ENCODE measurements around the gene MTCP1.

Gene MTCP1, protein sequence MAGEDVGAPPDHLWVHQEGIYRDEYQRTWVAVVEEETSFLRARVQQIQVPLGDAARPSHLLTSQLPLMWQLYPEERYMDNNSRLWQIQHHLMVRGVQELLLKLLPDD

DNA sequence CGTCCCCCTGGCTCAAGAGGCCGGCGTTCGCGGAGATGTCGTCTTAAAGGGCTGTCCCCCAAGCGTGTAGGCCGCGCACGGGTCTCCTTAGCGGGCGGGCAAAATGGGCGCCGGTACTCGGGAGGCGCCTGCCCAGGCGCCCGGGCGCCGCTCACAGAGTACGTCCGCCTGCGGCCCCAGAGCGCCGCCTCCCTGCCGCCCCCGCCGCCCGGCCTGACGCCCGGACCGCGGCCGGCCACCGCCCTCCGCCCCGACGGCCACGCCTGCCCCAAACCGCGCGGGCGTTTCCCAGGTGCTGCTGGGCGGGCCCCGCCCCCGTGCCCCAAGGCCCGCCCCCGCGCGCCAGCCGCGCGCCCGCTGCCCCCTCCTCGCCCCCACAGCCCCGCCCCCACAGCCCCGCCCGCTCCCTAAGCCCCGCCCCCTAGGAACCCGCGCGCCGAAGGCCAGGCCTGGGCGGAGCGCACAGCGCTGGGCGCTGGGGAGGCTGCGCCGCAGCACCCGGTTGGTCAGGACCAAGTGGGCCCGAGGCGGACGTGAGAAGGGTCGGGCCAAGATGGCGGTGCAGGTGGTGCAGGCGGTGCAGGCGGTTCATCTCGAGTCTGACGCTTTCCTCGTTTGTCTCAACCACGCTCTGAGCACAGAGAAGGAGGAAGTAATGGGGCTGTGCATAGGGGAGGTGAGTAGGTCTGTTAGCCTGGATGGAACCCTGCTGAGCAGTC lies at the start of gene MTCP1, which contains the start of the genes BRCC3 and CMC4:
MTCP1 (minus strand) TSS at position 162 of the 719 bp plus-strand sequence. CDS start 5,126 bp downstream, outside the sequence.
BRCC3 (plus strand) TSS at position 534 of the 719 bp plus-strand sequence; CDS start at position 554, 20 bp downstream.
CMC4 (minus strand) TSS at position 162 of the 719 bp plus-strand sequence. CDS start 7,113 bp downstream, outside the sequence.
- DNase-seq = peak; percentile 68

DNA sequence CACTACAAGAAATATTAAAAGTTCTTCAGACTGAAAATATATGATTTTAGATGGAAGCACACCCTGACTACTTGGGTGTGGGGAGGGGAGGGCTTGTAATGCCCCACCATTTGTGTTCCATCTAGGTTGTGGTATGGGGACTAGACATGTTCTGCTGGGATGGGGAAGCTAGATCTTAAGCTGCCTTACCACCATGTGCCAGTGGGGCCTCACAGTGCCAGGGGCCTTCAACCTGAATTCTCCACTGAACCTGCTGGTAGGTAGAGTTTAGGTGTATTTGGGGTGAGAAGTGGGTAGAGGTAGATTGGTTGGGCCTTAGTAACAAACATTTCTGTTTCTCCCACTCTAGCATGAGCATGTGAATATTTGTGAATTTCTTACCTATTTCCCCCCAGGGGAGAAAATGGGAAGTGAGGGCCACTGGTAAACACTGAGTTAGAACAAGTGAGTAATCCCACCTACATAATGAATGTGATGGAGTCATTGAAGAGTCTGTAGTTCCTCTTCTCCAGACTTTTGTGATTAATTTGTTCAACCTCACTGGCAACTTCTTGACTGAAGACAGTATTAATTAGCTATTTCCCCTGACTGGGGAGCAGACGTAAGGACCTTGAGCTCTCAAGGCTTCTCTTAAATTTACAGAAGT lies 44.4 kb upstream of the MTCP1 start:
- no peak for DNase-seq

DNA sequence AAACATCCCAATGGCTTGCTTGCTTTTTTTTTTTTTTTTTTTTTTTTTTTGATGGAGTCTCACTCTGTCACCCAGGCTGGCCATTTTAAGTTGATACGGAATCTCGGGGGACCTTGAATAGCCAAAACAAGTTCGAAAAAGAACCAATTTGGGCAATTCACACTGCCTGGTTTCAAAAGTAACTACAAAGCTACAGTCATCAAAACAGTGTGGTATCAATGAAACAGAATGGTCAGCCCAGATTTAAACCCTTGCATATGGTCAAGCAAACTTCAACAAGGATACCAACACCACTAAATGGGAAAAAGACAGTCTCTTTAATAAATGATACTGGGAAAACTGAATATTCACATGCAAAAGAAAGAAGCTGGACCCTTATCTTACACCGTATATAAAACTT lies 42.2 kb upstream of the MTCP1 start:
- no peak for DNase-seq

DNA sequence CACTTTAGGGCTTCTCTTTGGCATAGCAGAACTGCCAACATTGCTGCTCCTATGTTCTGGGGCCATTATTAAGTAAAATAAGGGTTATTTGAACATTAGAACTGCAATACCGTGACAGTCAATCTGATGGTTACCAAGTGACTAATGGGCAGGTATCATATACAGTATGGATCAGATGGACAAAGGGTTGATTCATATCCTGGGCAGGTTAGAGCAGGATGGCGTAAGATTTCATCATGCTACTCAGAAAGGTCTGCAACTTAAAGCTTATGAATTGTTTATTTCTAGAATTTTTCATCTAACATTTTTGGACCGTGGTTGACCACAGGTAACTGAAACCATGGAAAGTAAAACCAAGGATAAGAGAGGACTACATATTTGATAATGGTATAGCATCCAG lies 41.2 kb upstream of the MTCP1 start:
- DNase-seq = no peak

DNA sequence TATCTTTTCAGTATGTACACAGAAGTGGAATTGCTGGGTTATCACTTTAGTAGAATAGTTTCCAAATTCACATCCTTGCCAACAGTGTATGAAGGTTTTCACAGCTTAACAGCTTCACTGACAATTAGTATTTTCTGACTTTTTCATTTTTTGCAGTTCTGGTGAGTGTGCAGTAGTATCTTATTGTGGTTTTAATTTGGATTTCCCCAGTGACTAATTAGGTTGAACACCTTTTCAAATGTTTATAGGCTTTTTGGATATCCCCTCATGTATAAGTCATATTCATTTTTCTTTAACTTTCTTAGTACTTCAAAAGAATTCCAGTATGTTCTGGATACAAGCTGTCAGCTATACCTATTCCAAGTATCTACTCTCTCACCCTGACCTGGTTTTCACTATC lies 37.5 kb upstream of the MTCP1 start:
- no peak for DNase-seq

DNA sequence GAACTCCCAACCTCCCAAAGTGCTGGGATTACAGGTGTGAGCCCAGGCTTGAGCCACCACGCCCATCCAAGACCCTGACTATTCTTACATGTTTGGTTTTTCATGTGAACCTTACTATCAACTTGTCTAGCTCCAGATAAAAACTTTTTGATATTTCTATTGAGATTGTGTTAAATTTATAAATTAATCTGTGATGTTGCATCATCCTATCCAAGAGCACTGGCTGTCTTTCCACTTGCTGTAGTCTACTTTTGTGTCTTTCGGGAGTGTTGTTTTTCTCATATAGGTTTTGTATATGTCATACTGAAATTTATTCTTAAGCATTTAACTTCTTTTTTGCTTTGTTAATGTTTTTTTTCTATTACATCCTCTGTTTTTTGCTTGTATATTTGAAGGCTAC lies 35.0 kb upstream of the MTCP1 start:
- DNase-seq = no peak

DNA sequence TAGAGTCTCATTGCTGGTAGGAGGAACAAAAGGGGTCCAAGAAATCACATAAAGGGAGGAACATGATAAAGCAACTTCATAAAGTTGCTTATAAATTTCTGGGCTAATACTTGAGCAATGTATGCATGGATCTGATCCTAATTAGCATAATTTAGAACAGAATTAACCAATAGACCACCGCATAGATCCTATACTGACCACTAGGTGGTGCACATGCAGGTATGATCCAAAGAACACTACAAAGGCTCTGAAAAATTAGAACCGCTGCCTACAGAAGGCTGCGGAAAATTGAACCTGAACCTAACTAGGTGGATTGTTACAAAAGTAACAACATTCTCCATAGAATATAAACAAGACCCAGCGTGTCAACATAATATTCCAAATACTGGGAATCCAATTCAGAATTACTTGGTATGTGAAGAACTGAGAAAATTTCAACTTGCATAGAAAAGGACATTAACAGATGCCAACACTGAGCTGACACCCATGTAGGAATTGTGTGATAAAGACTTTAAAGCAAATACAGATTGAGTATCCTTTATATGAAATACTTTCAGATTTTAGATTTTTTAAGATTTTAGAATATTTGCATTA lies 23.6 kb upstream of the MTCP1 start:
- peak; percentile 6 for DNase-seq

DNA sequence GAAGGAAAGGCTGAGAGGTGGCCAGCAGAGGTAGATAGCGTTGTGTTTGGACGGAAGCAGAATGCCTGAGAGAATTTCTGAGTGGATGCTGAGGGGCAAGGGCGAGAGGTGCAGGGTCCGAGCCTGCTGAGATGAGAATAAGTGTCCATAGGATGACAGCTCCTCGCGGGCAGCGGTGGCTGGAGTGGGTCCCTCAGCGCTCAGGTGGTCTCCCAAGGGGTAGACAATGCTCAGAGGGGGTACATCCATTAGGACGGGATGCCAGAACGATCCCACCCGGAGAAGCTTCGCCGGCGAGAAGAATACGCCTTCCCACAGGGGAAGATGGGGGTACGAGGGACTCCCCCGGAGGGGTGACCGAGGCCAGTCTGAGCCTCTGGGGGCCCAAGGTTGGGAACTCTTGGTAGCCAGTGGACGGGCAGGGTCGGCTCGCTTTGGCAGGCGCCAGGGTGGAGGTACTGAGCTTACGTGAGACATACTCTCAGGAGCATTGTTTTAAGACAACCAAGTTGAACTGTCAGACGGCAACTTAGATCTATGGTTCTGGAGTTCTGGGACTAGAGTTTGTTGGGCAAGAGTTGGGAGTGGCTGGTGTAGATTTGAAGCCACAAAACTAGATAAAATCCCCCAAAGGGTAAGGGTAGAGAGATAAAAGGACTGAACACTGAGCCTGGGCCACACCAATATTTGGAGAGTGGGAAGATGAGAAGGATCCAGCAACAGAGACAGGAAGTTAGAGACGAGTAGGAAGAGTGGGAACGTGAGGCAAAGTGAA lies 16.2 kb upstream of the MTCP1 start:
- no peak for DNase-seq

DNA sequence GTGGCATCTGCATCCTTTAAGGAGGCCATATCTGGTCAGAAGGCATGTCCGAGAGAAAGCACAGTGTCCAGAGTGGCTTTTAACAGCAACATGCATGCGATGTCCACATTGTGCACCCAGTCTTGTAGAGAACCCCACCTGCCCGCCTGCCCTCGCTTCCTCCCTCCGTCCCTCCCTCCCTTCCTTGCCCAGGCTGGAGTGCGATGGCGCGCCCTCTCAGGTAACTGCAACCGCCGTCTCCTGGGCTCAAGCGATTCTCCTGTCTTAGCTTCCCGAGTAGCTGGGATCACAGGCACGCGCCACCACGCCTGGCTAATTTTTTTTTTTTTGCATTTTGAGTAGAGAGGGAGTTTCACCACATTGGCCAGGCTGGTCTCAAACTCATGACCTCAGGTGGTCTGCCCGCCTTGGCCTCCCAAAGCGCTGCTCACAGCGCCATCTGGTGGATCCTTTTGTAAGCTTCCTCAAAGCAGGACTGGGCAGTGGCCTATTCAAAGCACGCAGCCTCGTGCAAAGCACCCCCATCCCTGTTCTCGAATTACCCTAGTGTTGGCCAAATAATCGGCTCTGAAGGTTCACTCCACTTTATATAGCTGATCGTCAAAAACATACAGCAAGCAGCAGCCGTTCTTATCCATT lies 15.4 kb upstream of the MTCP1 start:
- DNase-seq = no peak

DNA sequence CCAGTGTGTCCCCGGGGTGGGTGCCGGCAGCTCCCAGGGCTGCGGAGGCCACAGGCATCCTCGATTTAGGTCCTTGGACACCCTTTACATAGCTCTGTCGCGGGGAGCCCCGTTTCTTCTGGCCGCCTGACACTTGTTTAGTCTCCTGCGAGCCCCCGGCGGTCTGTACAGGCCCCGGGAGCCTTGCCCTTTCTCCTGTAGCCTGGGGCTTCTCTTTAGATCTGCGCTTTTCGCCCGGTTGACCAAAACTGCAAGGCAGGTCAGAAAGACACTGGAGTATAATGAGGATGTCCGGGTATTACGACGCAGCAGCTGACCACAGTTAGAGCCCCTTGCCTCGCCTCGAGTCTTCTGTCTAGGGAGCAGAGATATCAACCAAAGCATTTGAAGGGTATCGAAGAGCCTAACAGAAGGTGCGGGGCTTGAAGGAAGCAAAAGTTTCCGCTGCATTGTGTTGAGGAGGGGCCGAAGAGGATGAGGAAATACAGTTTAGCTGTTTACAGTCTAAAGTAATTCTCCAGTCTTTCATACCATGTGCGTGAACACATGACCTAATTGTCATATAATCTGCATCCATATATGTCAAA lies 851 bp upstream of the MTCP1 start:
- DNase-seq = no peak

DNA sequence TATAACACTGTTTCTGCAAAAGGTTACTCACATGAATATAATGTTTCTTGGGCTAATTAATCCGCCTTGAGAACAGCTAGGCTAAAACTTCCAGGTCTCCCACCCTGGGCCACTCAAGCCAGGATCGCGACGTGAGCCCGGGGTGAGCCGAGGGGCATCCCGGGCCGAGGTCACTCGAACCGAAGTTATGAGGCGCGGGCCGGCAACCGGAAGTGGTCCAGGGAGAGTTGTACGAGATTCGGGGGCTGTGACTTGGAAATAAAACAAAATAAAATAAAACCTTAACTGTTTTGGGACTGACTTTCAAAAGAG lies 317 bp downstream of the MTCP1 start:
- no peak for DNase-seq

DNA sequence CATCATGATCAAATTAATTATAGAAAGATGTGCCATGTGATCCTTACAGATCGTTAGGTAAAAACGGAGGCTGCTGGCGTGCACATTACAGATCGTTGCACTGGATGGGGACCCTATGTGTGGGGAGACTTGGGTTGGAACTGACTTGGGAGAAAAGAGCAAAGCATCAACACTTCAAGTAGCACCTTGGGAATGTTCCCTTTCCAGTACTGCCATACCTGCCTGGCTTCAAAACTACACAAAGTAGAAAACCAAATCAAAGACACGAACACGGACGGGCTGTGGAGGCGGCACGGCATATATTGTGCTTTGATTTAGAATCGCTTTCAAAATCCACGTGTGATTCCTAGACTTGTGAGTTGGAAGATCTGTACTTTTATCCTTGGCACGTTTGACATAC lies 898 bp downstream of the MTCP1 start:
- no peak for DNase-seq

DNA sequence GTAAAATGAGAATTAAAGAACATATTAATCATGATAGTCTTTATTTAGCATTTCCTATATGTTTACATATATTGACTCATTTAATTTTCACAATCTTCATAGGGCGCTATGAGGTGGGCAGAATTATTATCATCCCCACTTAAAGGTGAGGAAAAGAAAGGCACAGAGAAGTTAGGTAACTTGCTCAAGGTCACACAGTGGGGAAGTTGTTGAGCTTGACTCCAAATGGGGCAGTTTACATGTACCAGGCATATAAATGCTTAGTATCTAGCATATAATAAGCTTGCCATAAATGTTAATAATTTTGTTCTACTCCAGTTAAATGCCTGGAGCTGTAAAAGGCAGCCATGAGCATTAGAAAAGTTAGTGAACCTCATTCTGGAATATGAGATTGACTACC lies 1.5 kb downstream of the MTCP1 start:
- no peak for DNase-seq

DNA sequence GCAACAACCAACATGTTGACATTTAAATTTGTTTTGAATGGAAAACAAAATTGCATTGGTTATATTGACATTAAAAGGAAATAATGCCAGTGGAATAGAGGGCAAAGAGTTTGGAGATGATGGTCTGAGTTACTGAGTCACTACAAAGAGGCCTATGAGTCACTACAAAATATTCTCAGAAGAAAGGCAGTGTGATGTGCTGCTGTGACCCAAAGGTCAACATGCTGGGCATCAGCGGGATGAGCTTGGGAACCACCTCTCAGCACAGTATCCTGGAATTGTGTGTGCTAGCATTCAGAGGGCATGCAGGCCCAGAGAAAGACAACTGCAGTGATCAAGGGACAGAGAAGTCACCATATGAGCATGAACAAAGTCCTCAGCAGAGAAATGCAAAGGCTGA lies 2.8 kb downstream of the MTCP1 start:
- no peak for DNase-seq

DNA sequence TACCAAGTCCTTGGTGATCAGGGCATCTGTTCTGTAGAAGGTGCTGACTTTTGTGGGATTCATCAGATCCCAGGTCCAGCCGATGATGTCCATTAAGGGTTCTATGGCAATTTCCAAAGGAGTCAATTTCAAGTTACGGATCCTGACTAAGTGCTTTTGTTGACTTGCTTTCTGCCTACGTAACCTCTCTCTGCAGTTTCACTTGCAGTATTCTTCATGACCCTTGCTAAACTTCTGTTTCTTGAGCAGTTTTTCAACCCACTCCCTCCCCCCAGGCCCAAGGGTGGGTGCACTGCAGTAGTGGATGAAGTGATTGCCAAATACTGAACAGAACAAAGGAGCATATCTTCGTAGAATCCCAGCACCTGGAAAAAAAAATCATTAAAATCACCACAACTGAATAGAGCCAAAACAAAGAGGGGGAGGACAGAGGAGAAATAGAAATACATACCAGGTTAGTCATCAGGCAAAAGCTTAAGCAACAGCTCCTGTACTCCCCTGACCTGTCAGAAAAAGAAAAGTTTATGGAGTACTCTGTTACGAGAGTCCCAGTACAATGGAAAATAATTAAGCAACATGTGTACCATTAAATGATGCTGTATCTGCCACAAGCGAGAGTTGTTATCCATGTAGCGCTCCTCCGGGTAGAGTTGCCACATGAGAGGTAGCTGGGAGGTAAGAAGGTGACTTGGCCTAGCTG lies 5.8 kb downstream of the MTCP1 start:
- DNase-seq = no peak

DNA sequence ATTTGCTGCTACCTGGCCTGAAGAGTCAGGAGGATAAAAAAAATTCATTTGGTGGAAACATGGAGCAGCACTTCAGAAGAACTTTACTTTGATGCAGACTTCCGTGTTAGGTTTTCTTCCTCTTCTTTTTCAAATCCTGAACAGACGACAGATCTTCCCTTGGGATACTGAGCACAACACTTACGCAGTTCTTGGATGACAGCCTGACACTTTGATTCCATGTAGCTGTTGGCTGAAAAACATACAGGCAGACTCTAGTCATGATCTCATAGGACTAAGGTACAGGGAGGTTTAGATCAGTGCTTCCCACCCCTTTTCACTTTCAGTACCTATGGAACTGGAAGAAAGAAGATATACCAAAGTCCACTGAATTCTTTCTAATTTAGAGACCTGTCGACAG lies 9.2 kb downstream of the MTCP1 start:
- DNase-seq = no peak

DNA sequence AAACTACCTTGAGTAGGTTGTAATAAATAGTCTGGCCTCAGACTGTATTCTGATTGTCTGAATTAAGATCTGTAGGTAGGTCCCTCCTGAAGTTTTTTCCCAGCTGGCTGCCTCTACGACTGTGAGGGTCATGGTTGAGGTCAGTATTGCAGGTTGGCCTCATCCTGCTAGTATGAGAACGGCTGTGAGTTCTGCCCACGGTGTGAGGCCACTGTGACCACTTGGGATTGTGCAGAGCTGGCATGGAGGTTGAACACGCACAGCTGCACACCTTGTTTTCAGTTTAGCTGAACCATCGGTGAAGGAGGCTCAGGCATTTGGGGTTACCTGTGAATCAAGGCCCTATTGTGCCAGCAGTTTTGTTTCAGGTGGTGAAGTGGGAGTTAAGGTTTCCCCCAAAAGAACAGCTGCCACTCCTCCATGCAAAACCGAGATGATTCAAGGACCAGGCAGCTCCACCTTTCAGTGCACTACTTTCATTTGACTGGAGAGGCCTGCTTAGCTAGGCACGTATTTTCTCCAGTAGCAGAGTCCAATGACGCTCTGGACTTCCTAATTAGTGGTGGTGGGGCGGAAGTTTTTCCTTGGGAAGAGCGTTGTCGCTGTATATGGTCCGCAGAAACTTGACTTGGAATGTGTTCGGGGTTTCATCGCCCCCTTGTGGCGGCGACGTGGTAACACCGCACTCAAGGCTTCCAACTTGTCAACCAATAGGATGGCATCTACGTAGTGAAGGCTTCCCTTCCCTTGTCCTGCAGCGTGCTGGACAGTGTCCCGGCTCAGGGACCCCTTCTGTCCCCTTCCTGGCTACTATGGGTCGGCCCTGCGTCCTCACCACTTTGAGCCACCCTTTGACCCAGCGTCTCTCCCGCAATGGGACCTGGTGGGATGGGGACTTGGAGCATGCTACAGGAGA lies 13.8 kb downstream of the MTCP1 start:
- no peak for DNase-seq

DNA sequence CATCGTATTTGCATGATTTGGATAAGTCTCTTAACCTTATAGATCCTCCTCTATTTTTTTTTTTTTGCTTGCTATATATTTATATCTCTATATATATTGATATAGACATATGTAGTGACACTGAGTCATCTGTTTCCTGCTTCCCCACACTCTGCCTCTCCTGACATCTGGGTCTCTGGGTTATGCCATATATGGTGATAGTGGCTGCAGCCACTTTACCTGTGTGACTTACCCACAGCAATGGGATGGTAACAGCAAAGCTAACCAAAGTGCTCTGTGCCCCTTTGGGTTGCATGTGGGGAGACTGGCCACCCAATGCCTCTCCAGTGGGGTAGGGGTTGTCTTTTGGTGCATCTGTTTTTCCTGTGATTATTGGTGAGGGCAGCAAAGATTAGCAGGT lies 14.5 kb downstream of the MTCP1 start:
- no peak for DNase-seq

DNA sequence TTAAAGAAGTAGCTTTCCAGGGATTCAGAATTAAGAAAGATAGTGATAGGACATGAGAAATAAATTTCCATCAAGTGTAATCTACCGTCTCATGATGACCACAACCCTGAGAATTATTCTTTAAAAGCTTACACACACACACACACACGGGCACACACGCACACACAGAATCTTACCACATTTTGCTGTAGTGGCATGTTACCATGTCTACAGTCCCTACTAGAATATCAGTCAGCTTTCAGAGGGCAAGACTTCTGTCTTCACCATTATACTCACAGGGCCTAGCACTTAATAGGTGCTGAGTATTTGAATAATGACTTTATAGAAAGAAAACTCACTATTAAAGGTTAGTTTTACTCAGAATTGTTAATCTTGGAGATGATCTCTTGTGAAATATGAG lies 15.4 kb downstream of the MTCP1 start:
- DNase-seq = no peak

DNA sequence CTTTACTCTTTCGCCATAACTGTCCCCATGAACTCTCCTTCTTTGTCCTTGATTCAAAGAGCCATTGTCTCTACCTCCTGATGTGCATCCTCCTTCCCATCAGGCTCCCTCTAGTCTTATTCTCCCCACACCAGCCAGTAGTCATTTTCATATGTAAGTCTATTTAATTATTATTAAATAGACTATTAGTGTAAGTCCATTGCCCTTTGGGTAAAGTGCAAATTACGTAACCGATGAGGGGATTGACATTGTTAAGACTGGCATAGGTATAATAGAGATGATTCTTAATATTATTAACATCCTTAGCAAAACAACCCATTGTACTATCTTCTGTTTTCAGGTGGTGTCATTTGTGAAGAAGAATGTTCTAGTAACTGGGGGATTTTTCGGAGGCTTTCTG lies 16.7 kb downstream of the MTCP1 start:
- DNase-seq = no peak

DNA sequence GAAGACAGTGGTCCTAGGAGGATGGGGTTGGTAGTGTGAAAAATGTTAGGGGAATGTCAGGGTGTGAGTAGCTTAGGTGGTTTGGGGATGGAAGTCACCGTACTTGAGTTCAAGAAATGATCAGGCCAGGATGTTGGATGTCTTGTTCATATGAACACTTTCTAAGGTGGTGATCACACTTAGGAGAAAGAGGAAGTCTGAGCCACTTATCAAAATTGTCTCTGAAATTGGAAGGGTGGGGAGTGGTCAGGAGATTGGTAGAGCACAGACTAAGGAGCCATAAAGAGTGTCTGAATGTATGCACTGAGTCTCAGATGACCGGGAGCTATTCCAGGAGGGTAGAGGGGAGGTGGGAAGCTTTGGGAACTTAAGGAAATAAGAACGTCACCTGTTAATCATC lies 17.3 kb downstream of the MTCP1 start:
- DNase-seq = no peak

All from NCI-H2171 (cell line).